ENCODE results near the gene ATAD3C. TPM values are rescaled to one million over a fixed set of nuclear protein-coding genes. Genes with fewer than 3 reads are reported as not detected.
"Not testable (repeated sequence)": the region's sequence is repeated elsewhere in the genome, so short reads cannot be mapped to it uniquely, and the experiment has no call there.

The ATAD3C gene
- total and polyA plus RNA-seq, 10 donors = 0.25 to 3.9 (median 0.70) TPM; not detected in 2

GRCh38 chr1:1406101-1406820 lies 43.2 kb upstream of the ATAD3C start:
- peak; percentile 83 for DNase-seq
- Histone ChIP-seq H3K9me3 (no peaks in the 10 kb centered on the region), H3K27me3 (replicated peaks in 1 of 7) (no peaks in the 10 kb centered on the region), H3K27ac (peak overlapping the region; percentile 85 to 94 (median 90)), H3K4me1 (peaks cover 20 to 81% (median 60%) of the 10 kb centered on the region in 6 donors), H3K4me3 (peak overlapping the region; percentile 76 to 100 (median 100)), H3K36me3 (peaks cover 0 to 61% (median 45%) of the 10 kb centered on the region in 6 donors)
- WGBS, 5 donors = 39 to 43% (median 41%) methylated on average over 43 of the region's 43 CpGs
- TF ChIP-seq POLR2AphosphoS5 (IDR thresholded peaks at IDR 0.05) = no peak
- TF ChIP-seq CTCF (IDR thresholded peaks at IDR 0.05 in 8 of 11, conservative IDR thresholded peaks at IDR 0.05 in 3 of 11) = no peak
- TF ChIP-seq POLR2A (IDR thresholded peaks at IDR 0.05) = no peak
- intact Hi-C loops (cut with DNase I; ENCODE audit: low total_unique reads) = no loop called here

- H3K36me3 ChIP-seq = peaks cover 0 to 53% (median 37%) of the 10 kb centered on the region in 6 donors
- WGBS, 5 donors = 0 to 1% (median 1%) methylated on average over 49 to 98 of the region's 98 CpGs
- TF ChIP-seq POLR2A (IDR thresholded peaks at IDR 0.05) (peak; percentile 45 to 73 (median 69)), POLR2AphosphoS5 (IDR thresholded peaks at IDR 0.05) (peak; percentile 97 to 99 (median 98)), CTCF (IDR thresholded peaks at IDR 0.05 in 8 of 11, conservative IDR thresholded peaks at IDR 0.05 in 3 of 11) (peak in 2 of 11 experiments; percentile 19 to 23)
- peaks cover 0 to under 1% (median 0%) of the 10 kb centered on the region in 8 donors for H3K9me3 ChIP-seq
- peaks cover 20 to 74% (median 53%) of the 10 kb centered on the region in 6 donors for H3K4me1 ChIP-seq
- DNase-seq = peak; percentile 97
- no peaks in the 10 kb centered on the region for H3K27me3 ChIP-seq (replicated peaks in 1 of 7)
- peak within 1 kb of the TSS; percentile 76 to 100 (median 100) for H3K4me3 ChIP-seq
- intact Hi-C loops (cut with DNase I; ENCODE audit: low total_unique reads) = no loop called here
- peak within 1 kb of the TSS; percentile 86 to 94 (median 90) for H3K27ac ChIP-seq
These were observed 42.5 kb upstream of the ATAD3C start, which contains the start of gene MRPL20 for GRCh38 chr1:1406821-1407635. Gene MRPL20 (minus strand): TSS chr1:1407293. CDS start chr1:1407217, 76 bp downstream.

GRCh38 chr1:1407636-1408318 lies 41.7 kb upstream of the ATAD3C start:
- Histone ChIP-seq H3K27me3 (replicated peaks in 1 of 7) (no peaks in the 10 kb centered on the region), H3K4me3 (peak overlapping the region; percentile 76 to 100 (median 100)), H3K36me3 (peaks cover 0 to 46% (median 29%) of the 10 kb centered on the region in 6 donors), H3K4me1 (peaks cover 20 to 66% (median 50%) of the 10 kb centered on the region in 6 donors), H3K9me3 (peaks cover 0 to 8% (median 3%) of the 10 kb centered on the region in 8 donors), H3K27ac (peak overlapping the region; percentile 86 to 94 (median 90))
- DNase-seq = no peak
- intact Hi-C loops (cut with DNase I; ENCODE audit: low total_unique reads) = no loop called here
- no peak for TF ChIP-seq POLR2AphosphoS5 (IDR thresholded peaks at IDR 0.05)
- no peak for TF ChIP-seq POLR2A (IDR thresholded peaks at IDR 0.05)
- no peak for TF ChIP-seq CTCF (IDR thresholded peaks at IDR 0.05 in 8 of 11, conservative IDR thresholded peaks at IDR 0.05 in 3 of 11)
- WGBS, 5 donors = 9 to 14% (median 11%) methylated on average over 36 to 41 of the region's 41 CpGs

- peaks cover 0 to 21% (median 5%) of the 10 kb centered on the region in 6 donors for H3K36me3 ChIP-seq
- peaks cover 20 to 42% (median 34%) of the 10 kb centered on the region in 6 donors for H3K4me1 ChIP-seq
- H3K9me3 ChIP-seq = peaks cover 0 to 11% (median 3%) of the 10 kb centered on the region in 8 donors
- DNase-seq; H3K27ac ChIP-seq; H3K4me3 ChIP-seq; intact Hi-C loops (cut with DNase I; ENCODE audit: low total_unique reads); H3K27me3 ChIP-seq (replicated peaks in 1 of 7): not testable (repeated sequence)
- 74 to 82% (median 78%) methylated on average over 8 of the region's 8 CpGs for WGBS, 5 donors
These were observed 39.3 kb upstream of the ATAD3C start for GRCh38 chr1:1410238-1410637.

All from spleen (tissue), 11 donors.